ENCODE results near the gene WFDC13.

- TF ChIP-seq CTCF (IDR thresholded peaks at IDR 0.05) = no peak
- no peak for TF ChIP-seq POLR2A (IDR thresholded peaks at IDR 0.05)
- no peak for TF ChIP-seq EP300 (IDR thresholded peaks at IDR 0.05)
Measured at GRCh38 chr20:45752746-45753145, 50.9 kb downstream of the WFDC13 start.
